GM18868 (cell line): ENCODE measurements around the gene SOX8.

Experiments used
- ATAC-seq: cut with Tn5 transposase; IDR thresholded peaks from one replicate; pipeline ENCODE4 v1.9.1; 2021; ENCODE audit warnings: mild to moderate bottlenecking, moderate library complexity; ENCODE audit not compliant: unreplicated experiment

The SOX8 gene

DNA sequence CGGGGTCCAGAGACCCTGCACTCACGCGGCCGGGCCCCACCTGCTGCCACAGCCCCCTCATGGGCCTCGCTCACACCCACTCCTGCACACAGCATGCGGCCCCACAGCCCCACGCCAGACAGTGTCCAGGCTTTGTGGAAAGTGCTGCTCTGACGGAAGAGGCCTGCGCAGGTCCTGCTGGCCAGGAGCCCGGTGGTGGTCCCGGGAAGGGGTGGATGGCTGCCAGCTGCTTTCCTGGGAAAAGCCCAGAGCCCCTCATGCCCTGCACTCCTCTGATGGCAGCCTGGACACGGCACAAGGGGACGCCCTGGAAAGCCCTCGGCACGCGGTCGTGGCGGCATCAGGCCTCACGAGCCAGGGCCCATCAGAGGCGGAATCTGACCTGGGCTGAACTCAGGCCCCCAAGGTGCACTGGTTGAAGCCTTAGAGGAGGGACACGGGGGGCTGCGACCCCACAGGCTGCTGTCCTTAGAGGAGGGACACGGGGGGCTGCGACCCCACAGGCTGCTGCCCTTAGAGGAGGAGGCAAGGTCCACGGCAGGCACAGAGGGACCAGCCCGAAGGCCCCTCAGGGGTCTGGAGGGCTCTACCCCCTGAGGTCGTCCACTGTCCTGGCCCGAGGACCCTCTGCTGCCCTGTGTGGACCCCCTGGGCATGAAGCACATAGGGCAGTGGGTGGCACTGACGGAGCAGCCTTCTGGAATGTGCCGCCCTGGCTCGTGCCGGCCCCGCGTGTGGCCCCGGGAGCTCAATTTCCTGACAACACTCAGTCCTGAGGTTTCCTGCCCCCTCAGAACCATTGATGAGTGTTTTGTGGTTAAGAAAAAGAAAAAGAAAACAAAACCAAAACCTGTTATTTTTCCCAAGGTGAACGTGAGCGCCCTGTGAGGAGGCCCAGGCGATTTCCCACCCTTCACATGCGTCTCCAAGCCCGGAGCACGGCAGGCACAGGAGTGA lies 22.1 kb downstream of the SOX8 start:
- no peak for ATAC-seq

DNA sequence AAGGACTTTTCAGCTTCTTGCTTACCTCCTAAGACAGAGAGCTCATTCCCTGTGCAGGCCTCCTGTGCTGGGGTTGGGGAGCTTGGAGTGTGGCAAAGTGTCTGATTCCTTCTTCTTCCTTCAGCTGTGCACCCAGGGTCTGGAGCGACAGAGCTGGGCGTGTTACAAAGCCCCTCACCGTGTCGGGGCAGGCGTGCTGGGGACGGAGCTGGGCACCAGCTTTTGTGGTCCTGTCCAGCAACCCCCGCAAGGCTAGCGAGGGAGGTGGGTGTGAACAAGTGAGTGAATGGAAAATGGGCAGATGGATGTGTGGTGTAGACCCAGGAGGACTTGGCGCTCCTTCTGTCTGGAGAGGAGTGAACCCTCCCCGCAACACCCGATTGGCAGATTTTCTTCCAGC lies 23.7 kb downstream of the SOX8 start:
- ATAC-seq: no peak

DNA sequence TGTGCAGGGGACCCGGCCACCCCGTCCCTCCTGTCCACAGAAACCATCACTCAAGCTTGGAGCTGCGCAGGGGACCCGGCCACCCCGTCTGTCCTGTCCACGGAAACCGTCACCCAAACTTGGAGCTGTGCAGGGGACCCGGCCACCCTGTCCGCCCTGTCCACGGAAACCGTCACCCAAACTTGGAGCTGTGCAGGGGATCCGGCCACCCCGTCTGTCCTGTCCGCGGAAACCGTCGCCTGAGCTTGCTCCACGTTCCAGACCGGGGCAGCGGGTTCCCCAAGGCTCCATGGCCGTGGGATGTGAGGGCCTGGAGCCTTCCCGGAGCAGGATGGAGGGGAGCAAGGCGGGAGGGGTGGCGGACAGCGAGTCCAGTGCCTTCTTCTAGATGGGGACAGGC lies 25.2 kb downstream of the SOX8 start:
- no peak for ATAC-seq

DNA sequence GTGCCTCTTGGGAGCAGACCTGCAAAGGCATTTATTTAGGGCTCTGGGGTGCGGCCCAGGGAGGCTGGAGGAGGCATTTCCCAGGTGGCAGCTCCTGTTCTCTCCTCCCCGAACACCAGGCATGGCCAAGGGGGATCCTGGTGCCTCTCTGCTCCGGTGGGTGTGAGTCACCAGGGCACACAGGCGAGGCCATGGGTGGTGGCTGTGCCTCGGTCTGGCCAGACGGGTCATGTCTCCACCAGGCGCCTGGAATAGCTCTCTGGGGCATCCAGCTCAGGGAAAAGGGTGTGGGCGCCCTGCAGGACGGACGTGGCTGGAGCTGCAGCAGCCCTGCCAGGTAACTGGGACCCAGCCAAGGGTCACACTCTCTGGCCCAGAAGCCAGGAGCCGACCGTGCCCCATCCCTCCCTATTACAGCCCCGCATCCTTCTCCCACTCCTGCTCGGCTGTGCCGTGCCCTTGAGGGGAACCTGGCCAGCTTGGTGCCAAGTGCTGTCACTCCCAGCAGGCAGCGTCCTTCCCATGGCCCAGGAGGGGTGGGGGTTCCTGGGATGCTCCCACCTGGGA lies 25.8 kb downstream of the SOX8 start:
- no peak for ATAC-seq

DNA sequence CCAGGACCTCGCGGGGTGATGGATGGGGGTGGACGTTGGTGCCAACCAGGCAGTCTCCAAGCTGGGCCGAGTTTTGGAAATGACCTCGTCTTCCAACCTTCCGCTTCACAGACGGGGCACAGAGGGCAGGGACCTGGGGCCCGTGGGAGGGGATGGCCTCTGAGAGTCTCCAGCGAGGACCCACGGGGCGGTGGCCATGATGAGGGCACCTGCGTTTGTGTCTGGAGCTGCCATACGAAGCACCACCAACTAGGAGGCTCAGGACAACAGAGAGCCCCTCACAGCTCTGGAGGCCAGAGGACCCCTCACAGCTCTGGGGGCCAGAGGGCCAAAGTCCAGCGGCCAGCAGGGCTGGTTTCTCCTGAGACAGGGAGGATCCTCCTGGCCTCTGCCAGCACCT lies 26.5 kb downstream of the SOX8 start:
- no peak for ATAC-seq

DNA sequence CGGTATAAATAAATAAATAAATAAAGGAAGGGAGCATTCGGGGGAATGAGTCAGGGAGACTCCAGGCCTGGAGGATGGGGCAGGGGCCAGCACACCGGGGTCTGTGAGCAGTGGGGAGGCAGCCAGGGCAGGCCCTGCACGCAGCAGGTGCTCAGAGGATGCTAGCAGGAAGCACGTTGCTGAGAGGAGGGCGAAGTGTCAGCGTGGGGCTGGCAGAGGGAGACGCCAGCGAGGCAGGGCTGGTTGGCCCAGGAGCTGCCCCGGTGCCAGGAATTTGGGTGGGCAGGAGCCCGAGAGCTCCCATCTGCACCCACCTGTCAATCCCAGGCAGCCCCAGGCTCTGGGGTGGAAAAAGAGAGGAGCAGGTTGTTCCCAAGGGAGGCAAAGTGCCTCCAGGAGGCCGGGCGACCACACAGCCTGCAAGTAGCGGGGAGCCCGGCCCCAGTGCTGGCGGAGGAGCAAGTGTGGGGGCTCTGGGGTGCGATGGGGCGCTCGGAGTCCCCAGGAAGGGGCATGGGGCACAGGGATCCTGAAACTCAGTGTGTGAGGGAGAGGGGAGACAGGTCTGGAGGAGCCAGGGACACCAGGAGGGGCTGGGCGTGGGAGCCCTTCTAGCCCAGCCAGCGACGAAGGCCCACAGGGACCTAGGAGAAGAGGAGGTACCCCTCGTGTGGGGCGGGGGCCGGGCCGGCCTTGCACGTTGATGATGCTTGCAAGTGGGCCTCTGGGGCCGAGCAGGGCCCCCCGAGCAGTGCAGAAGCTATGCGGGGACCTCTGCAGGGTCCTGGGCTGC lies 28.0 kb downstream of the SOX8 start:
- ATAC-seq: no peak

DNA sequence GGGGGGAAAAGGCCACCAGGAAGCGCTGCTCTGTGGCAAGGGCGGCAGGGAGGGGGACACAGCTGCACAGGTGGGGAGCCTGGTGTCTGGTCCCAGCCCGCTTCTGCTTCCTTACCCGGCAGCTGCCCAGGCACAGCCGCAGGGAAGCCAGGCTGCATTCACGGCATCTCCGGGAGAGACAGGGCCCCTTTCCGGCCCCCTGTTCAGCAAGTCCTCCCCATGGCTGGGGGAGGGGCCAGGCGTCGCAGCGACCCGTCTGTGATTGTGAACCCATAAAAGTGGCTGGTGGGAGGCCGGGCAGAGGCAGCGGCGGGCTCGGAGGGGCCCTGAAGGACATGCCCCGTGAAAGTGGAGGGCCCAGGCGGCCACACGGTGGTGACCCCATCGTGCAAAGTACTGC lies 28.7 kb downstream of the SOX8 start:
- no peak for ATAC-seq

DNA sequence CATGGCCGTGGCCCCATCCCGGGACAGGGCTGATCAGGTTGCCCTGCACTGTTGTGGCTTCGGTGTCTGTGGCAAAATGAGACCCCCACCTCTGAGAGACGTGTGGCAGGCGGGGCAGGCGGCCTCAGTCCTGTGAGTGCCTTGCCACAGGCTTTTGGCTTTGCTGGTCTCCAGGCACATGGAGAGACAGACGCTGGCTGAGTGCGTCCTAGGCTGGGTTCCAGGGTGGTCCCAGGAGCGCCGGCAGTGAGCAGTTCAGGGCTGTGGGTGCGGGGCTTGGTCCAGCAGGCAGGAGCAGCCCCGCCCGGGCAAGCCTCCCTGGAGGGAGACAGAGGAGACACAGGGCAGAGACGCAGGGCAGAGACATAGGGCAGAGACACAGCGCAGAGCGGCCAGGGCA lies 29.2 kb downstream of the SOX8 start:
- no peak for ATAC-seq

DNA sequence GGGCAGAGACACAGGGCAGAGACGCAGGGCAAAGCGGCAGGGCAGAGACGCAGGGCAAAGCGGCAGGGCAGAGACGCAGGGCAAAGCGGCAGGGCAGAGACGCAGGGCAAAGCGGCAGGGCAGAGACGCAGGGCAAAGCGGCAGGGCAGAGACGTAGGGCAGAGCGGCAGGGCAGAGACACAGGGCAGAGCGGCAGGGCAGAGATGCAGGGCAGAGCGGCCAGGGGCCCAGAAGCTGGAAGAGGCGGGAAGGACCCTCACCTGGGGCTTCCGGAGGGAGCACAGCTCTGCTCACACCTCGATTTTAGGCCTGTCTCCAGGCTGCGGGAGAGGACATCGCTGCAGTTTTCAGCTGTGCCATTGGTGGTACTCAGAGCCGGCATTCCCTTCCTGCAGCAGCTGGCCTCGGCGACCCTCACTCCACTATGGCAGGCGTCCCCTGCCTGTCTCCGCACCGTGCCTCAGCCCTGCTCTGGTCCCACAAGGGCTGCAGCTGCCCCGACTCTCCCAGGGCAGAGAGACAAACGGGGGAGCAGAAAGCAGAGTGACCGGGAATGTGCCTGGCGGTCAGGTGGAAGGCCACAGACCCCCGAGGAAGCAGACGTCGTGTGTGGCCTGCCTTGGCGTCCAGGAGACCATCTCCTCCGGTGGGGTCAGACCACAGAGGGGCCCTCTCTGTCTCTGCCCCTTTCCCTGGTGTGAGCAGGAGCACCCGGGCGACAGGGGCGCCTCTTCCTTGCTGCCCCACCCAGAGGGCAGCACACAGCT lies 29.9 kb downstream of the SOX8 start:
- no peak for ATAC-seq

DNA sequence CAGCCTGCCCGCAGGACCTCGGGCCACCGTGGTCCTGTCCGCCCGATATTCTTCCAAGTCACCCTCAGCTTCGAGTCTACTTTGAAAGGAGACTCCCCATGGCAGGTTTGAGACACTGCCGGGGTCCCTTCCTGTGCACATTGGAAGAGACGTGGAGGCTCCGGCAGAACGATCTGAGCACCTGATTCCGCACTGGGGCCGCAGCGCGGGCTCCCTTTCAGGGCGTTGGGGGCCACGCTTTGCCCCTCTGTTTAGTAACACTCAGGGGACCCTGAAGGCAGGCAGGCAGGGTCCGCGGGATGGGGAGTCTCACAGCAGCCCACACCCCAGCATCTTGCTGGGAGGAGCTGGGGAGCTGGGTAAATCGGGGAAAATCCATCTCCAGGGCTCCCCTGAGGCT lies 30.6 kb downstream of the SOX8 start:
- ATAC-seq: no peak

DNA sequence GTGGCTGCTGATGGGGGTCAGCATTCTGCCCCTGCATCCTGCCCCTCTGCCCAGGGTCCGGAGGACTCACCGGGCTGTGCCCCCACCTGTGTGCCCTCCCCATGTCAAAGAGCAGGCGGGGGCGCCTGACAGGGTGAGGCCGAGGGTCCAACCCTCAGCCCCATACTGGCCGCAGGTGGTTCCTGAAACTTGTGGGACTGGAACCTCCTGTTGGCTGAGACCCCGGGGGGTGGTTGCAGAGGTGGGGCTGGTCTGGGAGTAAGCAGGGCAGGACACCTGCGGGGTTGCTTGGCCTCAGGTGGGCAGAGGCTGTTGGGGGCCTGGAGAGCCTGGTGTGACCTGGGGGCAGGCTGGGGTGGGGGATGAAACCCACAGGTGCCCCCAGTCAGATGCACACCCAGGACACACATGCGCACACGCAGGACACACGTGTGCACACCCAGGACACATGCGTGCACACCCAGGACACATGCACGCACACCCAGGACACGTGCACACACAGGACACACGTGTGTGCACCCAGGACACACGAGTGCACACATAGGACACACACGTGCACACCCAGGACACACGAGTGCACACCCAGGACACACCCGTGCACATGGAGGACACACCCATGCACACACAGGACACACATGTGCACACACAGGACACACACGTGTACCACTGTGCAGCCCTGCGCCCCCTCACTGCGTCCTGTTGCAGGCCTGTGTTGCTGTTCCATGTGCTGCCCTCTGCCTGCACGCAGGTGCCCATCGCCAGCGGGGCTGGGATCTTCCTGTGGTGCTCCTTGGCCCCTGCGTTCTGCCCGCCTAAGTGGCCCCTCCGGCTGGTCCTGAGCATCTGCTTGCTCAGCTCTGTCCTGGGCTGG lies 31.4 kb downstream of the SOX8 start:
- no peak for ATAC-seq

DNA sequence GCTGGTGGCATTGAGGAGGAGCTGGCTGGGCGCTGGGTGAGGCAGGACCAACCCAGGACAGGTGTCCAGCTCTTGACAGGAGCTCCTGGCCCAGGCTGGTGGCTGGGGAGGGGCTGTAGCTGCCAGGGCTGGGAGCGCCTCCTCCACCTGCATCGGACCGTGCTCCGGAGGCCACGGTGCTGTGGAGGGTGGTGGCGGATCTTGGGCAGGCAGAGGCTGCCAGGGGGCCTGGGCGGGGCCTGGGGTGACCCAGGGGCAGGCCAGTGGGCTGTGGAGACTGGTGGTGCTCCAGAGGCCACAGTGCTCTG lies 32.0 kb downstream of the SOX8 start:
- ATAC-seq: no peak

DNA sequence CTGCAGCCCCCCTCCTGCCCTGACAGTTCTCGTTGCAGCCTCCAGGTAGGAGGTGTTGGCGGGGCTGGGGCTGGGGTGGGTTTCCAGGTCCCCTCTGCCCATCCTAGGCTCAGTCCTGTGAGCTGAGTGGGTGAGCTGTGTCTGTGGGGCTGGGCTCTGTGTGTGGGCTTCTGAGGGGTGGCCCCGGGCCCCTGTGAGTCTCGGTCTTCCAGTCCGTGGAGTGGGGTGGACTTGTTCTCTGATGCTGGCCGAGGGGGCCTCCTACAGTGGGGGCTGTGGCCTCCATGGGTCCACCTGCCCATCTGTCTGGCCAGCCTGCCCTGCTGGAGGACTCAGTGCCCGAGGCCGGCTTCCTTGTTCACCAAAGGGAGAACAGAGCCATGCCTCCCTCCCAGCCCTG lies 32.7 kb downstream of the SOX8 start:
- no peak for ATAC-seq

DNA sequence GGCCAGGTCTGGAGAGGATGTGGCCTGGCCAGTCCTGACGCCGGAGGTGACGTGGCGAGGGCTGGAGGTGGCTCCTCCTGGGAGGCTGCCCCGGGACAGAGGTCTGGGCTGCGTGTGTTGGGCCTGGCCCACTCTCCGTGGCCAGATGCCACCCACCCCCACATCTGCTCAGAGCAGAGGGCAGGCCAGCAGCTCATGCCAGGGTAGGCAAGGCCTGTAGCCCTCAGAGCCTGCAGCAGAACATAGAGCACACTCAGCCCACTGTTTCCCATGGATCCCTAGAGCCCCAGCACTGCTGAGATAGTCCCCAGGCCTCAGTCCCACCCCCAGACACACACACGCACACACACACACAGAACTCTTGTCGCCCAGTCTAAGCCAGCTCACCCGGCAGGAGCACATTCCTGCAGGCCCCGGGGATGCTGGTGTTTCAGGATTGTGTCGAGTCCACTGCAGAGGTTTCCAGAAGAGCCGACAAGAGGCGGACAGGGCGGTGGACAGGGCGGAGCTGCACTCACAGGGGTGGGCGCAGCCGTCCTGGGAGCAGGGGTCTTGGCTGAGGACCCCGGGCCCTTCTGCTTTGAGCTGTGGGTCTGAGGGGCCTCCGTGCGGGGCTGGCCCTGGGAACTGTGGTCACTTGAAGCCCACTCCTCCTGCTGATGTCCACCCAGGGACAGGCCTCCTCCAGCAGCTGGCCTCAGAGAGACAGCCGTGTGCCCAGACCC lies 33.4 kb downstream of the SOX8 start:
- no peak for ATAC-seq

DNA sequence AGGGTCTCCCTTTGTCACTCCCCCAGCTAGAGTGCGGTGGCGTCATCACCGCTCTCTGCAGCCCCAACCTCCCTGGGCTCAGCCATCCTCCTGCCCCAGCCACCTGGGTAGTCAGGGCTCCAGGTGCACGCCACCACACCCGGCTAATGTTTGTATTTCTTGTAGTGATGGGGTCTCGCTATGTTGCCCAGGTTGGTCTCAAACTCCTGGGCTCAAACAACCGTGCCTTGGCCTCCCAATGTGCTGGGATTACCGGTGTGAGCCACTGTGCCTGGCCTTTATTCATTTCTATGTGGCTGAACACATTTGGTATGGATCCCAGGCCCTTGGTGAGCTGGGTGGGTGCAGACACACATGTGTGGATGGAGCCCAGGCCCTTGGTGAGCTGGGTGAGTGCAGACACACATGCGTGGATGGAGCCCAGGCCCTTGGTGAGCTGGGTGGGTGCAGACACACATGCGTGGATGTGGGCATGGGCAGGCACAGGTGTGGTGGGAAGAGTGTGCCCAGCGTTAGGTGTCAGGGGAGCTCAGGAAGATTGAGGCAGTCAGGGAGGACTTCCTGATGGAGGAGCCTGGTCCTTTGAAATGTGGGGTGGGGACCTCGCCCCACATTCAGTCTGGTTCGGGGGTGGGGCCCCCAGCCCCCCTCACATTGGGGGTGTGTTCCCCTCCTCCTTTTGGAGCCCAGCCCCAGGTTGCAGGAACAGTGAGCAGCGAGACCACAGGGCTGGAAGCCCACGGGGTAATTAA lies 37.1 kb downstream of the SOX8 start:
- no peak for ATAC-seq

DNA sequence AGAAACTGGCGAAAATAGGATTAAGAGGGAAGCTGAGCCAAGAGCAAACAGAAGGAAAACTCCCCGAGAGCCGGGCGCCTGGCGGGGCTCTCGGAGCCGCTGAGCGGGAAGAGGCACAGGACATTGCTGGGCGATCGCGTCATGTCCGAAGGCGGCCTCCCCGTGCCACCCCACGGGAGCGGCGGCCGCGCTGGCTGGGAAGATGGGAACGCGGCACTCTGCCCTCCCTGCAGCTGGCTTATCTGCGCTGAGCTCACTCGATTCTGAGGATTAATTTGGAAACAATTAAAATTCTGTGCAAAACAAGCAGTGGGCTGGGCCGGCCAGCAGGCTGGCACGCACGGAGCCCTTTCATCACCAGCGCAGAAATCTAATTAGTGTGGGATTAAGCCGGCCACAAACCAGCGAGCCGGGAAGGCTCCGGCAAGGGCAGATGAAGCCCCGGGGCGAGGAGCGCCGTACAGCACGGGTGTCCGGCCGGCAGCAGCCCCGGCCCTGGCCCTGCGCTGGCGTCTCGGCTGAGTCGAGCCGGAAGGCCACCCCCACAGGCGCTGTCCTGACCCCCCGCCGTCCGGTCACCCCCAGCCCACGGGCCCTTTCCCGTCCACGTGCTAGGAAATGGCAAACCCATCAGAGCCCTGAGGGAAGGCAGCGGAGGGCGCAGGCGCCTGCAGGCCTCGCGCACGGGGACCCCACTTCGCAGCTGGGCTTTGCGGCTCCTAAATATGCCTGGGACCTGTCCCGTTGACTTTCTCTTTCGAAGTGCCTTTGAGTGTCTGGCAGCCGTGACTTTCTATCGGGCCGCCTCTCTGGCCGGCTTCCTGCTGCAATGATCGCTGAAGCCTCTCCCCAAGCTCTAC lies 37.9 kb downstream of the SOX8 start:
- ATAC-seq: no peak

DNA sequence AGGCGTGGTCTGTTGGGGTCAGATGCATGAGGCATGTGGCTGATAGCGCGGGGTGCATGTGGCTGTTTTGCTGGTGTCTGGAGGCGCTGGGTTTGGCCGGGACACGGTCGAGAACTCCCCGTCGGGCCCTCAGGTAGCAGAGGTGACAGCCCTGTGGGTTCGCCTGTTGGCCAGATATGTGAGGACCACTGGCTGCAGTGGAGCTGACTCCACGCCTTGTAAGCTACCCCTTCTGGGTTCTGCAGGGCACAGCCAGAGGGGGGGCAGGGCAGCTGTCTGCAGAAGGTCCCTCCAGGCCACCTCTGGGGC lies 38.5 kb downstream of the SOX8 start:
- no peak for ATAC-seq

DNA sequence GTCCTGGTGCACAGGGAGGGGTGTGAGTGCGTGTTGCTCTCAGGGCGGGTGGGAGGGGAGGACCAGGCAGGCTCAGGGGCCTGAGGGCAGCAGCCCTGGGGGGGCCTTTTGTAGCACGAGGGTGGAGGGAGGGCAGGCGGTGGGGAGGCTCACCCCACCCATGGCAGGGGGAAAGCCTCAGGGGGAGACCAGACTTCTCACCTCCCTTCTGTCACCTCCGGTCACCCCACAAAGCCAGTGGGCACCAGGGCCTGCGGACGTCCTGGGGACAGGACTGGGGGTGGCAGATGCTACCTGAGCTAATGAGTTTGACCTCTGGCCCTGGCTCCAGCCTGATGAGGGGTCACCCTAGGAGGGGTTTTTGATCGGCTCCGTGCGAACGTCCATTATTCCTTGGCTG lies 39.0 kb downstream of the SOX8 start:
- ATAC-seq: no peak
